ENCODE data around the gene PLA2G4B.

GRCh38 chr15:41892621-41893421, 54.2 kb downstream of the PLA2G4B start:
- TF ChIP-seq YY1 (IDR thresholded peaks at IDR 0.05; ENCODE audit: low read depth, low read length) (no peak), CTCF (IDR thresholded peaks at IDR 0.05; ENCODE audit: control extremely low read depth in 1 of 3, insufficient read depth in 1 of 3, low read depth in 1 of 3, low read length in 3 of 3) (no peak), POLR2A (IDR thresholded peaks at IDR 0.05; ENCODE audit: control extremely low read depth in 1 of 2, low read depth in 2 of 2, low read length in 2 of 2) (no peak), JUN (IDR thresholded peaks at IDR 0.05; ENCODE audit: low read depth, low read length) (no peak), CHD1 (IDR thresholded peaks at IDR 0.05; ENCODE audit: low read depth, low read length) (no peak), TAF7 (optimal IDR thresholded peaks at IDR 0.05; ENCODE audit: borderline replicate concordance, low read depth, low read length) (no peak), KDM1A (IDR thresholded peaks at IDR 0.05; ENCODE audit: borderline replicate concordance, low read length) (no peak), EP300 (IDR thresholded peaks at IDR 0.05; ENCODE audit: borderline replicate concordance in 1 of 2, low read depth in 2 of 2, low read length in 2 of 2) (no peak), CTBP2 (IDR thresholded peaks at IDR 0.05; ENCODE audit: borderline replicate concordance, insufficient read depth, insufficient read length, low read length) (no peak), BRCA1 (IDR thresholded peaks at IDR 0.05; ENCODE audit: low read depth, low read length) (no peak)
- TF ChIP-seq, protein P1, sequence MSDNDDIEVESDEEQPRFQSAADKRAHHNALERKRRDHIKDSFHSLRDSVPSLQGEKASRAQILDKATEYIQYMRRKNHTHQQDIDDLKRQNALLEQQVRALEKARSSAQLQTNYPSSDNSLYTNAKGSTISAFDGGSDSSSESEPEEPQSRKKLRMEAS (IDR thresholded peaks at IDR 0.05): no peak
- TF ChIP-seq, protein P2, sequence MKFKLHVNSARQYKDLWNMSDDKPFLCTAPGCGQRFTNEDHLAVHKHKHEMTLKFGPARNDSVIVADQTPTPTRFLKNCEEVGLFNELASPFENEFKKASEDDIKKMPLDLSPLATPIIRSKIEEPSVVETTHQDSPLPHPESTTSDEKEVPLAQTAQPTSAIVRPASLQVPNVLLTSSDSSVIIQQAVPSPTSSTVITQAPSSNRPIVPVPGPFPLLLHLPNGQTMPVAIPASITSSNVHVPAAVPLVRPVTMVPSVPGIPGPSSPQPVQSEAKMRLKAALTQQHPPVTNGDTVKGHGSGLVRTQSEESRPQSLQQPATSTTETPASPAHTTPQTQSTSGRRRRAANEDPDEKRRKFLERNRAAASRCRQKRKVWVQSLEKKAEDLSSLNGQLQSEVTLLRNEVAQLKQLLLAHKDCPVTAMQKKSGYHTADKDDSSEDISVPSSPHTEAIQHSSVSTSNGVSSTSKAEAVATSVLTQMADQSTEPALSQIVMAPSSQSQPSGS (IDR thresholded peaks at IDR 0.05; ENCODE audit: low read length): no peak
